NK-92 (cell line): ENCODE results near the gene ADGRG3.
"Not testable (repeated sequence)": the region's sequence is repeated elsewhere in the genome, so short reads cannot be mapped to it uniquely, and the experiment has no call there.

Source experiments
- DNase-seq: peaks from one replicate; lab custom pipeline; 2025; ENCODE audit not compliant: unreplicated experiment; lab: John Stamatoyannopoulos, UW

Gene ADGRG3

GRCh38 chr16:57661936-57662906, 5.9 kb upstream of the ADGRG3 start:
- DNase-seq = no peak

GRCh38 chr16:57663436-57663835, 4.7 kb upstream of the ADGRG3 start:
- DNase-seq = no peak

GRCh38 chr16:57663917-57664661, 4.0 kb upstream of the ADGRG3 start:
- no peak for DNase-seq

GRCh38 chr16:57664662-57665025, 3.5 kb upstream of the ADGRG3 start:
- no peak for DNase-seq

- no peak for DNase-seq
These were observed 2.6 kb upstream of the ADGRG3 start for GRCh38 chr16:57665541-57665940.

GRCh38 chr16:57666353-57667047, 1.6 kb upstream of the ADGRG3 start:
- DNase-seq = no peak

GRCh38 chr16:57667048-57667525, 1.0 kb upstream of the ADGRG3 start:
- DNase-seq = no peak

- no peak for DNase-seq
These were observed 412 bp upstream of the ADGRG3 start for GRCh38 chr16:57667526-57668262.

GRCh38 chr16:57668630-57669475, 747 bp downstream of the ADGRG3 start:
- DNase-seq = no peak

GRCh38 chr16:57669476-57670162, 1.5 kb downstream of the ADGRG3 start:
- DNase-seq = no peak

- no peak for DNase-seq
These were observed 2.1 kb downstream of the ADGRG3 start for GRCh38 chr16:57670196-57670595.

GRCh38 chr16:57671451-57671850, 3.3 kb downstream of the ADGRG3 start:
- DNase-seq = not testable (repeated sequence)

GRCh38 chr16:57672416-57672815, 4.3 kb downstream of the ADGRG3 start:
- no peak for DNase-seq

- DNase-seq = no peak
These were observed 4.7 kb downstream of the ADGRG3 start for GRCh38 chr16:57672824-57673223.

- no peak for DNase-seq
These were observed 7.8 kb downstream of the ADGRG3 start for GRCh38 chr16:57675741-57676551.

- DNase-seq = no peak
These were observed 8.5 kb downstream of the ADGRG3 start for GRCh38 chr16:57676553-57677085.

- DNase-seq = no peak
These were observed 9.7 kb downstream of the ADGRG3 start for GRCh38 chr16:57677622-57678369.
